Sigmoid colon (tissue), 7 donors: Measurements from ENCODE around the gene CCNT1. TPM values are rescaled to one million over a fixed set of nuclear protein-coding genes. Genes with fewer than 3 reads are reported as not detected.
A peak's percentile ranks its signal among the peaks of the same experiment; 100 is the strongest.
"Not testable (repeated sequence)": the region's sequence is repeated elsewhere in the genome, so short reads cannot be mapped to it uniquely, and the experiment has no call there.

Experiments
- DNase-seq: peaks from one replicate; pipeline ENCODE4 v3.0.0-alpha.2; 2019
- H3K27ac ChIP-seq, 4 donors: fragments of 200-600 bp; sonication (generic); one replicate each; pipeline ENCODE4 v1.5.1; 2016 to 2019; ENCODE audit warnings: mild to moderate bottlenecking in 1 of 4
- H3K27me3 ChIP-seq, 3 donors: fragments of 200-600 bp; sonication (generic); one replicate each; pipeline ENCODE4 v1.5.1; 2019; ENCODE audit warnings: mild to moderate bottlenecking in 1 of 3
- H3K36me3 ChIP-seq, 4 donors: fragments of 200-600 bp; sonication (generic); one replicate each; pipeline ENCODE4 v1.5.1; 2016 to 2019
- H3K4me1 ChIP-seq, 4 donors: fragments of 200-600 bp; sonication (generic); one replicate each; pipeline ENCODE4 v1.5.1; 2017 to 2019
- H3K4me3 ChIP-seq, 4 donors: fragments of 200-600 bp; sonication (generic); one replicate each; pipeline ENCODE4 v1.5.1; 2017 to 2019; ENCODE audit warnings: mild to moderate bottlenecking in 2 of 4, moderate library complexity in 1 of 4
- H3K9me3 ChIP-seq, 4 donors: fragments of 200-600 bp in 3 of 4; sonication (generic) in 3 of 4; one replicate each; pipeline versions ENCODE4 v1.5.1 to v1.6.1; 2013 to 2019
- EP300 ChIP-seq, 4 donors: sonication (generic); formaldehyde crosslinking; IDR thresholded peaks; one replicate each; pipeline ENCODE4 v1.6.1; 2017; ENCODE audit warnings: antibody characterized with exemption in 4 of 4
- POLR2A ChIP-seq, 2 donors: fragments of 450-650 bp; IDR thresholded peaks; one replicate each; pipeline ENCODE4 v1.6.1; 2016; ENCODE audit warnings: antibody characterized with exemption in 2 of 2, mild to moderate bottlenecking in 2 of 2, moderate library complexity in 2 of 2
- POLR2AphosphoS5 ChIP-seq, 4 donors: sonication (generic); formaldehyde crosslinking; IDR thresholded peaks; one replicate each; pipeline ENCODE4 v1.6.1; 2017; ENCODE audit warnings: antibody characterized with exemption in 4 of 4
- WGBS, 2 donors: extraction: QIAGEN DNeasy Blood & Tissue Kit; methylation state at CpG; one replicate each; pipeline ENCODE4 v1.1.7; 2013; 5-methylcytosine and 5-hydroxymethylcytosine counted together
- intact Hi-C: fragments of 100-400 bp; cut with DNase I; formaldehyde crosslinking; loops from one replicate; pipeline ENCODE4 v1.15.1; 2023
- polyA plus RNA-seq, 3 donors: library from polyadenylated mRNA; stranded (reverse); fragments of 200-250 nt; gene quantifications; one replicate each; pipeline ENCODE4 v1.2.3, GENCODE V29; 2013
- total RNA-seq, 4 donors: library from RNA; depleted of rRNA; stranded (reverse); fragments of >200 nt; gene quantifications; one replicate each; pipeline ENCODE4 v1.1.0, GENCODE V29; 2016
- TF ChIP-seq, protein P1 (sequence below), 4 experiments: fragments of 450-650 bp in 3 of 4; fragments of 200-600 bp in 1 of 4; IDR thresholded peaks; one replicate each; pipeline ENCODE4 v1.5.1; 2016 to 2019; ENCODE audit warnings: antibody characterized with exemption in 4 of 4, mild to moderate bottlenecking in 3 of 4, moderate library complexity in 2 of 4
- donor health status: healthy with polysubstance abuse.
- donor health status: Bipolar disorder and iron deficiency.
- donor health status: healthy.

The CCNT1 gene
- total and polyA plus RNA-seq, 7 donors, result 3.0 to 29.2 (median 20.7) TPM

DNA sequence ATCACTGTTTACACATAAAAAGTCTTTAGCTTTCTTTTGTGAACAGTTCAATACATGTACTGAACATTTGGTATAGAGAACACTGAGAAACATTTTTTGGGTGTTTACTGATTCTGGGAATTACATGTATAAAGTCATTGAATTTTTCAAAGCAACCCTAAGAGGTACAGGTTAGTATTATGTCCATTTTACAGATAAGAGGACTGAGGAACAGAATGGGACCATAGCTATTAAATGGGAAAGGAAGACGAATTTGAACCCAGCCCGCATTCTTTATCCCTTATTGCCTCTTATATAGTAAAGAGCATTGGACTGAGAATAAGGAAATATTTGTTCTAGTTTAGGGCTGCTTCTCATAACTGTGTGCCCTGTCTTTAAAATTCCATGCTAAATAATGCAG, 33.6 kb downstream of the CCNT1 start:
- intact Hi-C loops, result loop anchor here (1.0 kb wide), 1 partner anchor 33 kb away; the partner anchor contains the start of gene CCNT1
- DNase-seq, result no peak
- H3K27ac ChIP-seq, result no peak overlapping the region
- peak overlapping the region in 3 of 4 donors; percentile 64 to 89 (median 79) for H3K4me3 ChIP-seq
- no peaks in the 10 kb centered on the region for H3K27me3 ChIP-seq
- TF ChIP-seq, protein P1, sequence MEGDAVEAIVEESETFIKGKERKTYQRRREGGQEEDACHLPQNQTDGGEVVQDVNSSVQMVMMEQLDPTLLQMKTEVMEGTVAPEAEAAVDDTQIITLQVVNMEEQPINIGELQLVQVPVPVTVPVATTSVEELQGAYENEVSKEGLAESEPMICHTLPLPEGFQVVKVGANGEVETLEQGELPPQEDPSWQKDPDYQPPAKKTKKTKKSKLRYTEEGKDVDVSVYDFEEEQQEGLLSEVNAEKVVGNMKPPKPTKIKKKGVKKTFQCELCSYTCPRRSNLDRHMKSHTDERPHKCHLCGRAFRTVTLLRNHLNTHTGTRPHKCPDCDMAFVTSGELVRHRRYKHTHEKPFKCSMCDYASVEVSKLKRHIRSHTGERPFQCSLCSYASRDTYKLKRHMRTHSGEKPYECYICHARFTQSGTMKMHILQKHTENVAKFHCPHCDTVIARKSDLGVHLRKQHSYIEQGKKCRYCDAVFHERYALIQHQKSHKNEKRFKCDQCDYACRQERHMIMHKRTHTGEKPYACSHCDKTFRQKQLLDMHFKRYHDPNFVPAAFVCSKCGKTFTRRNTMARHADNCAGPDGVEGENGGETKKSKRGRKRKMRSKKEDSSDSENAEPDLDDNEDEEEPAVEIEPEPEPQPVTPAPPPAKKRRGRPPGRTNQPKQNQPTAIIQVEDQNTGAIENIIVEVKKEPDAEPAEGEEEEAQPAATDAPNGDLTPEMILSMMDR (IDR thresholded peaks at IDR 0.05), result no peak
- TF ChIP-seq POLR2AphosphoS5 (IDR thresholded peaks at IDR 0.05), result no peak
- no peak for TF ChIP-seq POLR2A (IDR thresholded peaks at IDR 0.05)
- no peak for TF ChIP-seq EP300 (IDR thresholded peaks at IDR 0.05)
- peaks cover 0 to 43% (median 35%) of the 10 kb centered on the region in 4 donors for H3K4me1 ChIP-seq
- peaks cover 0 to 24% (median 6%) of the 10 kb centered on the region in 4 donors for H3K36me3 ChIP-seq
- WGBS, 2 donors, result 28 to 82% methylated on average over 2 of the region's 2 CpGs
- no peaks in the 10 kb centered on the region for H3K9me3 ChIP-seq

DNA sequence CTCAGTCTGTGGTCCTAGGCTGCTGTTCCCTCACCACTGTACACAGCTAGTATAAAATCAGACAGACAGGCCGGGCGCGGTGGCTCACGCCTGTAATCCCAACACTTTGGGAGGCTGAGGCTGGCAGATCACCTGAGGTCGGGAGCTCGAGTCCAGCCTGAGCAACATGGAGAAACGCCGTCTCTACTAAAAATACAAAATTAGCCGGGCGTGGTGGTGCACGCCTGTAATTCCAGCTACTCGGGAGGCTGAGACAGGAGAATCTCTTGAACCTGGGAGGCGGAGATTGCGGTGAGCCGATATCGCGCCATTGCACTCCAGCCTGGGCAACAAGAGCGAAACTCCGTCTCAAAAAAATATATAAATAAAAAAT, 34.0 kb downstream of the CCNT1 start:
- H3K36me3 ChIP-seq, result peaks cover 0 to 25% (median 8%) of the 10 kb centered on the region in 4 donors
- H3K27ac ChIP-seq, result peak overlapping the region; percentile 73 to 96 (median 88)
- DNase-seq, H3K27me3 ChIP-seq, H3K9me3 ChIP-seq: not testable (repeated sequence)
- WGBS, 2 donors, result 13% methylated on average over 19 of the region's 19 CpGs
- intact Hi-C loops, result loop anchor here (1.0 kb wide), 1 partner anchor 34 kb away; the partner anchor contains the start of gene CCNT1
- peaks cover 0 to 47% (median 38%) of the 10 kb centered on the region in 4 donors for H3K4me1 ChIP-seq
- H3K4me3 ChIP-seq, result peak overlapping the region; percentile 64 to 89 (median 79)

DNA sequence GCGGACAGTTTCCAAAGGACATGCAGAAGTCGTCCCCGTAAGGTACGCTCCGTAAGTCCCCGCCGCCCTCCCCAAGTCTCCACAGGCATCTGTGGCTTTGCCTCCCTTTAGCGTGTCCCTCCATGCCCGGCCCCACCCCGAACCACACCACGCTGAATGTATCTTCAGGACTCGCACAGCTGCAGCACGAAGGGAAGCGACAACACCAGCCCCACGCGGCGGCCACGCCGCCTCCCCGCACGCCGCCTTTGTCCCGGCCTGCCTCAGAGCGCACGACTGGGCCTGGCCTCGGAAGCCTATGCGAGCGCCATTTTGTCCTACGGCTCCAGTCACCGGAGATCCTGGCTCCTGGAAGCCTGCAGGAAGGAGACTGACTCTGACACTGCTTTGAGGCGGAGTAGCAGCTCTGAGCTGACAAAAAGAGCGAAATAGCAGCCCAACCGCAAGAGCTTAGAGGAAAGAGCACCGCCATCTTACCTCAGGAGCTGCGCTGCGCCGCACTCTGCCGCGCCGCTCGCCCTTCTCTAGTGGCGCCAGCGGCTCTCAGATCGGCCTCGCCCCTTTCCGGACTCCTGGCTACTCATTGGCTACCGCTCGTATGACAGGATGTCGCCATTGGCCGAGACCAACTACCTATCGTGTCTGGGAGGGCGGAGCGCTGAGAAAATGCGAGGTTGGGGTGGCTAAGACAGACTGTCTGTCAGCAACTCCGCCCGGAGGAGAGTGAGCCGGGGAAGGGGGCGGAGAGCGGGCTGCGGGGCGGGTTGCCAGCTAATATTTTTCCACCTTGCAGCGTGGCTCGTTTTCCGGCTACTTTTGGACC, 34.6 kb downstream of the CCNT1 start, which contains the start of gene KANSL2:
TSS of gene KANSL2 (minus strand) at position 529 of the 823 bp plus-strand sequence. CDS start 606 bp downstream, outside the sequence.
- intact Hi-C loops, result loop anchor here (1.0 kb wide), 1 partner anchor 34 kb away; the partner anchor contains the start of gene CCNT1
- 0 to 1% methylated on average over 64 of the region's 64 CpGs for WGBS, 2 donors
- peaks cover 0 to 53% (median 44%) of the 10 kb centered on the region in 4 donors for H3K4me1 ChIP-seq
- H3K9me3 ChIP-seq, result no peaks in the 10 kb centered on the region
- no peaks in the 10 kb centered on the region for H3K27me3 ChIP-seq
- peak; percentile 100 for DNase-seq
- H3K27ac ChIP-seq, result peak within 1 kb of the TSS; percentile 85 to 96 (median 92)
- TF ChIP-seq POLR2AphosphoS5 (IDR thresholded peaks at IDR 0.05) (peak; percentile 99 to 100 (median 99)), POLR2A (IDR thresholded peaks at IDR 0.05) (peak; percentile 99), EP300 (IDR thresholded peaks at IDR 0.05) (no peak)
- TF ChIP-seq, protein P1 (IDR thresholded peaks at IDR 0.05), result no peak
- peaks cover 0 to 31% (median 8%) of the 10 kb centered on the region in 4 donors for H3K36me3 ChIP-seq
- H3K4me3 ChIP-seq, result peak within 1 kb of the TSS; percentile 64 to 89 (median 79)

DNA sequence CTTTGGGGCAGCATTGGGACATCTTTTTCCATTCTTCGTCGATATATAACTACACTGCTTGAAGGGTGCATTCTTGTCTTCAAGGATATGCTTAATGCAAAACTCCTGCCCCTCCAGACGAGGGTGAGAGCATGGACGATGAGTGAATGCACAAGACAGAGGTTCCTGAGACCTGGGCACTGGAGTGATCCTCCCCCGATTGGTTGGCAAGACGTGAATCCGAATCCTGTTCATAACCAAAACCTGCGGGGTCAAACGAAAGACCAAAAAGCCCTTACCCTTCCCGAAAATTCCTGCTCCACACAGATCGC, 35.2 kb downstream of the CCNT1 start:
- H3K27me3 ChIP-seq, result no peaks in the 10 kb centered on the region
- 1 to 2% methylated on average over 11 of the region's 11 CpGs for WGBS, 2 donors
- peaks cover 0 to 55% (median 46%) of the 10 kb centered on the region in 4 donors for H3K4me1 ChIP-seq
- peak overlapping the region; percentile 85 to 96 (median 92) for H3K27ac ChIP-seq
- H3K36me3 ChIP-seq, result peaks cover 0 to 36% (median 10%) of the 10 kb centered on the region in 4 donors
- no peak for TF ChIP-seq POLR2AphosphoS5 (IDR thresholded peaks at IDR 0.05)
- TF ChIP-seq EP300 (IDR thresholded peaks at IDR 0.05), result no peak
- no peak for TF ChIP-seq POLR2A (IDR thresholded peaks at IDR 0.05)
- TF ChIP-seq, protein P1 (IDR thresholded peaks at IDR 0.05), result no peak
- H3K9me3 ChIP-seq, result no peaks in the 10 kb centered on the region
- H3K4me3 ChIP-seq, result peak overlapping the region; percentile 64 to 89 (median 79)
- intact Hi-C loops, result no loop called here
- no peak for DNase-seq

DNA sequence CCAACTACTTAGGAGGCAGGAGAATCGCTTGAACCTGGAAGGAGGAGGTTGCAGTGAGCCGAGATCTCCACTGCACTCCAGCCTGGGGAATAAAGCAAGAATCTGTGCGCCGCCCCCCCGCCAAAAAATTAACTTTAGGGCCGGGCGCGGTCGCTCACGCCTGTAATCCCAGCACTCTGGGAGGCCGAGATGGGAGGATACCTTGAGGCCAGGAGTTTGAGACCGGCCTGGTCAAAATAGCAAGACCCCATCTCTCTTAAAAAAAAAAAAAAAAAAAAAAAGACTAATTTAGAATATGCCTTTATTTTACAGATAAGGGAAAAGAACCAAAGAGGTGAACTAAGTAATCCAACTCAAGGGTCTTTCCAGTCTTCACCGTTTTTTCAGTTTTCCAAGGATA, 35.6 kb downstream of the CCNT1 start:
- 69 to 84% methylated on average over 13 of the region's 13 CpGs for WGBS, 2 donors
- TF ChIP-seq, protein P1 (IDR thresholded peaks at IDR 0.05), result no peak
- no peak for TF ChIP-seq EP300 (IDR thresholded peaks at IDR 0.05)
- TF ChIP-seq POLR2A (IDR thresholded peaks at IDR 0.05), result no peak
- no peak for TF ChIP-seq POLR2AphosphoS5 (IDR thresholded peaks at IDR 0.05)
- Histone ChIP-seq H3K27ac (peak overlapping the region in 3 of 4 donors; percentile 85 to 96 (median 92)), H3K4me1 (peaks cover 0 to 60% (median 47%) of the 10 kb centered on the region in 4 donors), H3K36me3 (peaks cover 0 to 41% (median 12%) of the 10 kb centered on the region in 4 donors), H3K4me3 (peak overlapping the region; percentile 64 to 89 (median 79)), H3K9me3 (no peaks in the 10 kb centered on the region), H3K27me3 (no peaks in the 10 kb centered on the region)
- no peak for DNase-seq
- intact Hi-C loops, result no loop called here
